ENCODE measurements around the gene SMG6.
"Not testable (repeated sequence)": the region's sequence is repeated elsewhere in the genome, so short reads cannot be mapped to it uniquely, and the experiment has no call there.

SMG6 gene

DNA sequence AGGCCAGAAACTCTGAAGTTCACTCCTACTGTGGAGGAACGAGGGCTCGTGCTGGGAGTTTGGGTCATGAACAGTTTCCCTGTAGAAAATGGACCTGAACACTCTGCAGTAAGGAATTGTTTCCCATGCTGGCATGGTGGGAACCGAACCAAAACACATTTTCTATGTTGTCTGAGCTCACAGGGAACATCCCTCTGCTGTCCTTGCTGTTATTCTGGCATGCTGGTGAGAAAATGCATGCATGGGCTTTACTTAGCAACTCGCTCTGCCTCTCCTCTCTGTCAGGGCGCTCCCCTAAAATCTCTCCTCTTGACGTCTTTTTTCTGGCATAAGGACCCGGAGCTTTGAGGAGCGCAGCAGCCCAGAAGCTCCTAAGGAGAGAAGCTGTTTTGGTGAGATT lies 283.9 kb downstream of the SMG6 start:
- no peak for DNase-seq

GRCh38 chr17:2018716-2019510 lies 284.7 kb downstream of the SMG6 start:
- DNase-seq = no peak

DNA sequence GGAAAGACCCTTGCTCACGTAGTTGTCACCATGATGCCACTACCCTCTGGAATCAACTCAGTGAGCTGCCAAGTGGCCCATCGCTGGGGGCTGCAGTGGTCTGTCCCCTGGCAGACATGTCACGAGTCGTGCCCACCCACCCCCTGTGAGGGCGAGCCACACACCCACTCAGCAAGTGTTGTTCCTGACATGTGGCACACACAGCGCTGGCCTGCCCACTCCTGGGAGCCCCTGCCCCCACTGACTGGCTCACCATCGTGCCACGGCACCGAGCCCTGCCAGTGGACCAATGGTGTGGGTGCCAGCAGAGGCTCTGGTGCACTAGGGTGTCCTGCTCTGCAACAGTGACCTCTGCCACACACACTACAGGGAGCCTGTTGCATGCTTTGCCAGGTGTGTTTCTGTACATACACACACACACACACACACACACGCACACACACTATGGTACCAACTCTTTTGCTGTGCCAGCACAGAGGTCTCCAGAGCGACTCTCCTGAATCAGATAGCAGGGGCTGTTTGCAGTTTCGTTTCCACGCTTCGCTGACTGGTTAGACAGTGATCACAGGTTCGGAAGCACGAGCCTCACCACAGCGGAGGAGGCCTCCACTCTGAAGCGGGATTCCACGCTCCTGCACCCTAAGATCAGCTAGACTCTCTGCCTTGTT lies 286.2 kb downstream of the SMG6 start:
- no peak for DNase-seq

DNA sequence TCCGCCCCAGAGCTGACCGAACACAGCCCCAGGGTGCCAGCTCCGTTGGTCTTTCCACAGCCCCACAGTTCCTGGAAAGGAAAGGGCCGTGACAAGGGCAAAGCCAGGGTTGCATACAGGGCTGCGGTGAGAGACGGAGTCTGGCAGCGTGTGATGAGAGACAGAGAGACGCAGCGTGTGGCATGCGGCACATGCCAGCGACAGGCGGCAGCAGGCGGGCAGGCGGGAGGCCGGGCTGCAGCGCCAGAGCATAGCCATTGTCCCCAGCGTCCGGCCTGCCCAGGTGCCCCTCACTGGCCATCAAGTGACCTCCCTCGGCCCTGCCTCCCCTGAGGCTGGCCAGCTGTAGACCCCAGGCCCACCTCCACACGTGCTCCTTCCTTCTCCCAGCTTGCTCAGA lies 287.1 kb downstream of the SMG6 start:
- DNase-seq = no peak

- no peak for DNase-seq
Observed at GRCh38 chr17:2015314-2015713, 288.3 kb downstream of the SMG6 start.

DNA sequence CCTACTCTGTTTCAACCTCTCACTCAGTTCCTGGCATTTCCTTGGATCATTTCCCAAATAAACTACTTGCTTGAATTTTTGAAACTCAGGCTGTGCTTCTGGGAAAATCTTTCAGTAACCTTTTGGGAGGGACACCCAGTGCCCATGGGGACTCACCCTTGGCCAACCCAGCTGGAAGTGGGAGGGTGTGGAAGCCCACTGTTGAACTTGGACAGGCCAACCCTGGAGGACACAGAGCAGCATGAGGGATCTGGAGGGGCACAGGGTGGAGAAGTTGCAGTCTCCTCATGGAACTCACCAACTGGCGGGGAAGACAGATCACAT lies 289.6 kb downstream of the SMG6 start:
- no peak for DNase-seq

DNA sequence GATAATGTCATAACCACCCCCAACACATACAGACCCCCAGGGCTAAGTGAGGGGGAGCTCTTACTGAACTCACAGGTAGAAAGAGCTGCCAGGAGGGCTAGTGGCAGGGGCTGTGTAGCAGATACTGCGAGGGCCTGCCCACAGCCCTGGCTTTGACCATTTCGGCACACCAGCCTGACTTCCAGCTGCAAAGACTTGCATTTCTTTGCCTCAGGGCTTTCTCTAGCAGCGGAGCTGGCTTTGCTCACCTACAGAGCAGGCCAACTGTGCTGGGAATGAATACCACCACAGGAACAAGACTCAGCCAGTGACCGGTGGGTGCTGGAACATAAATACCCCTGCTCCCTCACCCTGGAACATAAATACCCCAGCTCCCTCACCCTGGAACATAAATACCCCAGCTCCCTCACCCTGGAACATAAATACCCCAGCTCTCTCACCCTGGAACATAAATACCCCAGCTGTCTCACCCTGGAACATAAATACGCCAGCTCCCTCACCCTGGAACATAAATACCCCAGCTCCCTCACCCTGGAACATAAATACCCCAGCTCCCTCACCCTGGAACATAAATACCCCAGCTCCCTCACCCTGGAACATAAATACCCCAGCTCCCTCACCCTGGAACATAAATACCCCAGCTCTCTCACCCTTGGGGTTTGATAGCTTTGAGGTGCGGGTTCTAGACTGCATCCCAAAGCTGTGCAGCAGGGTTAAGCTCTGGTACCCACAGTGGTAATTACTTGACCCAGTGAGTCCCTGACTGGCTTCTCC lies 290.2 kb downstream of the SMG6 start:
- not testable (repeated sequence) for DNase-seq

DNA sequence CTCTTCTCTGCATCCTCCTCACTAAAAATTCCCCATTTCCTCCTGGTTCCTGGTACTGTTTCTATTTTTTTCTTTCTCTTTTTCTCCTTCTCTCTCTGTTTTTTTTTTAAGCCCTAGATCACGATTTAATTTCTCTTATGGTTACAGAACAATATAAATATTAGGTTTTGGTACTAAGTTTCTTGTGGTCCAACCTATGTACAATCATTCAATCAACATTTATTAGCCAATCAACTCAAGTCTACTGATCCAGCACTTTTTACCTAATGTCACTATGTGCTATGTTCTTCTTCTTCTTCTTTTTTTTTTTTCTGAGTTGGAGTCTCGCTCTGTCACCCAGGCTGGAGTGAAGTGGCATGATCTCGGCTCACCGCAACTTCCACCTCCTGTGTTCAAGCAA lies 291.1 kb downstream of the SMG6 start:
- DNase-seq = no peak

- no peak for DNase-seq
Observed at GRCh38 chr17:2011411-2012371, 291.9 kb downstream of the SMG6 start.
